GM12878 (cell line): ENCODE measurements around the gene ASTN1. TPM values are rescaled to one million over a fixed set of nuclear protein-coding genes. Genes with fewer than 3 reads are reported as not detected.
A peak's percentile ranks its signal among the peaks of the same experiment; 100 is the strongest.

Source experiments
- ATAC-seq: fragments of 200-7000 bp; cut with Tn5 transposase; 3 replicates; pipeline ENCODE4 v1.9.1; 2020; ENCODE audit warnings: mild to moderate bottlenecking, moderate library complexity
- BruUV-seq: library from RNA; stranded (reverse); fragments of 400-500 nt; replicated peaks from 2 replicates; lab custom pipeline; 2021; lab: Mats Ljungman, UMichigan
- CTCF ChIA-PET: fragments of 300-600 bp; sonication (Branson Sonifier 250); formaldehyde crosslinking; extraction: SDS; loops from one replicate; lab custom pipeline; 2021; ENCODE audit warnings: inconsistent platforms; lab: Yijun Ruan, JAX
- POLR2A ChIA-PET: fragments of 350-600 bp; formaldehyde crosslinking; extraction: SDS; loops from one replicate; lab custom pipeline; 2021; ENCODE audit warnings: inconsistent platforms; lab: Charles Lee
- RAD21 ChIA-PET: fragments of 300-600 bp; sonication (Branson Sonifier 250); formaldehyde crosslinking; loops from one replicate; lab custom pipeline; 2023; ENCODE audit warnings: antibody characterized with exemption; ENCODE audit not compliant: unreplicated experiment; lab: Charles Lee
- SMC1A ChIA-PET: fragments of 300-600 bp; sonication (Branson Sonifier 250); formaldehyde crosslinking; loops from one replicate; lab custom pipeline; 2023; ENCODE audit not compliant: unreplicated experiment, uncharacterized antibody; lab: Charles Lee
- DNase-seq: peaks from one replicate; pipeline ENCODE4 v3.0.0-alpha.2; 2011; ENCODE audit warnings: low read depth, low spot score
- FAIRE-seq: peaks from 3 replicates; lab custom pipeline; 2011; peaks lifted over from hg19 to GRCh38; lab: Jason Lieb, UNC
- H2AFZ ChIP-seq: 2 replicates; pipeline ENCODE4 v1.6.0; 2011; ENCODE audit warnings: low read depth, low read length, control low read depth; ENCODE audit not compliant: control insufficient read depth
- H3K27ac ChIP-seq: 2 replicates; pipeline ENCODE4 v1.5.1; 2011; ENCODE audit warnings: control low read depth; ENCODE audit not compliant: control insufficient read depth, insufficient read depth
- H3K27me3 ChIP-seq, 2 experiments: replicated peaks in 1 of 2; 2 replicates each; pipeline versions ENCODE4 v1.6.0 to v1.6.1; 2011; ENCODE audit warnings: low read length in 1 of 2; ENCODE audit not compliant: control insufficient read depth in 2 of 2, insufficient read depth in 2 of 2
- H3K36me3 ChIP-seq, 2 experiments: 2 replicates each; pipeline ENCODE4 v1.5.1; 2011; ENCODE audit warnings: low read length in 1 of 2; ENCODE audit not compliant: control insufficient read depth in 2 of 2, insufficient read depth in 2 of 2
- H3K4me1 ChIP-seq: 2 replicates; pipeline ENCODE4 v1.6.1; 2011; ENCODE audit warnings: mild to moderate bottlenecking, low read length, moderate library complexity, mixed read lengths; ENCODE audit not compliant: control insufficient read depth, insufficient read depth
- H3K4me2 ChIP-seq: 2 replicates; pipeline ENCODE4 v1.6.0; 2011; ENCODE audit warnings: control low read depth; ENCODE audit not compliant: control insufficient read depth, insufficient read depth
- H3K4me3 ChIP-seq: fragments of 200-600 bp; sonication (generic); 2 replicates; pipeline ENCODE4 v1.5.1; 2016
- H3K79me2 ChIP-seq: 2 replicates; pipeline ENCODE4 v1.6.0; 2011; ENCODE audit warnings: low read length; ENCODE audit not compliant: control insufficient read depth, insufficient read depth
- H3K9ac ChIP-seq: 2 replicates; pipeline ENCODE4 v1.8.0; 2011; ENCODE audit warnings: low read length, control low read depth, mixed read lengths; ENCODE audit not compliant: control insufficient read depth, insufficient read depth
- H3K9me3 ChIP-seq: replicated peaks from 3 replicates; pipeline ENCODE4 v1.5.1; 2011; ENCODE audit warnings: mild to moderate bottlenecking, low read length; ENCODE audit not compliant: control insufficient read depth, insufficient read depth
- H4K20me1 ChIP-seq: 2 replicates; pipeline ENCODE4 v1.6.0; 2011; ENCODE audit not compliant: control insufficient read depth, insufficient read depth
- RAD21 ChIP-seq: IDR thresholded peaks from 2 replicates; pipeline ENCODE4 v1.6.1; 2011; ENCODE audit warnings: mild to moderate bottlenecking, low read depth, low read length, moderate library complexity; ENCODE audit not compliant: insufficient read depth
- SMC3 ChIP-seq: IDR thresholded peaks from 2 replicates; pipeline ENCODE4 v1.6.1; 2011; ENCODE audit warnings: low read length, improper control_type of control experiment, borderline replicate concordance
- SREBF1 ChIP-seq: IDR thresholded peaks from 2 replicates; pipeline ENCODE4 v1.6.1; 2012; ENCODE audit warnings: mild to moderate bottlenecking, low read length
- WGBS: methylation state at CpG from one replicate; pipeline ENCODE4 v1.1.6; 2016; ENCODE audit warnings: low lambda C conversion rate; ENCODE audit not compliant: insufficient replicate concordance, insufficient coverage; ENCODE audit errors: missing lambda C conversion rate; 5-methylcytosine and 5-hydroxymethylcytosine counted together
- in situ Hi-C: fragments of 300-500 bp; cut with MboI; formaldehyde crosslinking; loops from 9 replicates; pipeline ENCODE4 v1.14.3; 2018; ENCODE audit warnings: mixed read lengths
- intact Hi-C: fragments of 100-400 bp; cut with micrococcal nuclease; formaldehyde crosslinking; loops from one replicate; pipeline ENCODE4 v1.14.2; 2022; ENCODE audit not compliant: unreplicated experiment
- polyA plus RNA-seq, 11 experiments: library from polyadenylated mRNA; depleted of rRNA in 4 of 11; unstranded in 6 of 11; stranded (reverse) in 5 of 11; fragments of >200 nt; fragmentation: Nextera tagmentation in 4 of 11; fragmentation: Illumina TruSeq in 1 of 11; extraction: Ambion mirVana in 4 of 11; extraction: Trizol in 1 of 11; gene quantifications; 1 replicate in 1 of 11; 2 replicates in 10 of 11; pipeline versions ENCODE4 v1.2.1 to v1.2.3, GENCODE V29; 2011 to 2016; ENCODE audit warnings: inconsistent platforms in 2 of 11, missing spikeins in 2 of 11, low read depth in 1 of 11
- total RNA-seq, 4 experiments: library from RNA; depleted of rRNA in 3 of 4; stranded (reverse); fragments of >200 nt in 3 of 4; fragmentation: Illumina TruSeq in 1 of 4; extraction: Trizol in 1 of 4; gene quantifications; 2 replicates each; pipeline versions ENCODE4 v1.2.1 to v1.2.3, GENCODE V29; 2013 to 2021
- TF ChIP-seq, protein P1 (sequence below): fragments of 450-650 bp; IDR thresholded peaks from 2 replicates; pipeline ENCODE4 v1.6.1; 2018; ENCODE audit warnings: mild to moderate bottlenecking, low read depth, moderate library complexity; ENCODE audit not compliant: partially characterized antibody
- TF ChIP-seq, protein P2 (sequence below), 3 experiments: IDR thresholded peaks in 2 of 3; conservative IDR thresholded peaks in 1 of 3; 2 replicates each; pipeline ENCODE4 v1.5.1; 2011; ENCODE audit warnings: low read depth in 3 of 3, low read length in 3 of 3, mild to moderate bottlenecking in 3 of 3, control low read depth in 2 of 3, moderate library complexity in 2 of 3, inconsistent platforms in 1 of 3, mixed read lengths in 1 of 3; ENCODE audit not compliant: control insufficient read depth in 2 of 3, insufficient read depth in 1 of 3; ENCODE audit errors: extremely low read depth in 1 of 3

Gene ASTN1
- total and polyA plus RNA-seq, 10 of the 15 experiments (the other 5 are each of a cell fraction or from before 2014, with no cell fraction given) = 0.04 TPM; not detected in 9

DNA sequence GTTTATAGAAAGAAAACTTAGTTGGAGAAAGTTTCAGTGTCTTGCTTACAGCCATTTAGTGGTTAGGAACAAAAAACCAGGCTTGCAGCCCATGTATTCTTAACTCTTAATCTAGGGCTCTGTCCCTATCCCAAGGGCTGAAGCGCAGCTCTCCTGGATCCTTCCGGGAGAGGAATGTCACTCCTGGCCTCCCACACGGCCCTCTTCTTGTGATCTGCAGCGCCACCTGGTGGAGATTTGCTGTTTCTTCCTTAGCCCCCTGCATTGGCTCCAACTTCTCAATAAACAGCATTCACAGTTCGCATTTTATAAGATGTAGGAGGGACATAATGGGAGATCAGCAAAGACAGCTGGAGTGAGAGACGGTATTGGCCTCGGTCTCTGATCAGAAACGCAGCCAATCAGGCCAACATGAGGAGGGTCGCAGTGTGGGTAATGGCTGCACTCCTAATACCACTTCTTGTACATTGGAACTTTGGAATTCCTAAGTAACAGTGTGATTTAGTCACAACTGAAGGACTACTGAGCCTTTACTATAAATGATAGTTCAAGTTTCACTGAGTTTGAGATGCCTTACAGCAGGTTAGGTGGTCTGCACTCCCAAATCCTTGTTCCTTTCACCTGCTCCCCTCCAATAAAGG, 283.4 kb downstream of the ASTN1 start:
- ChIA-PET CTCF (interaction anchor here (0.8 to 4.9 kb wide), 8 partner anchors 10 to 1065 kb away, joined by 3 to 47 read pairs (median 4); no protein-coding TSS in a partner anchor), RAD21 (interaction anchor here (1.0 to 1.4 kb wide), 2 partner anchors 321 to 322 kb away, joined by 4 to 5 read pairs; no protein-coding TSS in a partner anchor), POLR2A (no interaction called here), SMC1A (interaction anchor here (2.3 kb wide), 1 partner anchor 321 kb away, joined by 9 read pairs; no protein-coding TSS in a partner anchor)
- Histone ChIP-seq H4K20me1 (no peaks in the 10 kb centered on the region), H3K79me2 (no peaks in the 10 kb centered on the region), H3K9me3 (no peaks in the 10 kb centered on the region), H3K27ac (no peak overlapping the region), H3K4me1 (no peaks in the 10 kb centered on the region), H3K4me2 (no peak overlapping the region), H3K4me3 (no peak overlapping the region), H3K36me3 (no peaks in the 10 kb centered on the region), H3K27me3 (peaks cover 3% of the 10 kb centered on the region in 2 experiments; a peak in 2 of 4 replicates), H2AFZ (no peak overlapping the region), H3K9ac (no peak overlapping the region)
- TF ChIP-seq SMC3 (peak; percentile 79), SREBF1 (no peak), RAD21 (peak; percentile 72)
- TF ChIP-seq, protein P1, sequence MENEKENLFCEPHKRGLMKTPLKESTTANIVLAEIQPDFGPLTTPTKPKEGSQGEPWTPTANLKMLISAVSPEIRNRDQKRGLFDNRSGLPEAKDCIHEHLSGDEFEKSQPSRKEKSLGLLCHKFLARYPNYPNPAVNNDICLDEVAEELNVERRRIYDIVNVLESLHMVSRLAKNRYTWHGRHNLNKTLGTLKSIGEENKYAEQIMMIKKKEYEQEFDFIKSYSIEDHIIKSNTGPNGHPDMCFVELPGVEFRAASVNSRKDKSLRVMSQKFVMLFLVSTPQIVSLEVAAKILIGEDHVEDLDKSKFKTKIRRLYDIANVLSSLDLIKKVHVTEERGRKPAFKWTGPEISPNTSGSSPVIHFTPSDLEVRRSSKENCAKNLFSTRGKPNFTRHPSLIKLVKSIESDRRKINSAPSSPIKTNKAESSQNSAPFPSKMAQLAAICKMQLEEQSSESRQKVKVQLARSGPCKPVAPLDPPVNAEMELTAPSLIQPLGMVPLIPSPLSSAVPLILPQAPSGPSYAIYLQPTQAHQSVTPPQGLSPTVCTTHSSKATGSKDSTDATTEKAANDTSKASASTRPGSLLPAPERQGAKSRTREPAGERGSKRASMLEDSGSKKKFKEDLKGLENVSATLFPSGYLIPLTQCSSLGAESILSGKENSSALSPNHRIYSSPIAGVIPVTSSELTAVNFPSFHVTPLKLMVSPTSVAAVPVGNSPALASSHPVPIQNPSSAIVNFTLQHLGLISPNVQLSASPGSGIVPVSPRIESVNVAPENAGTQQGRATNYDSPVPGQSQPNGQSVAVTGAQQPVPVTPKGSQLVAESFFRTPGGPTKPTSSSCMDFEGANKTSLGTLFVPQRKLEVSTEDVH = no peak
- TF ChIP-seq, protein P2, sequence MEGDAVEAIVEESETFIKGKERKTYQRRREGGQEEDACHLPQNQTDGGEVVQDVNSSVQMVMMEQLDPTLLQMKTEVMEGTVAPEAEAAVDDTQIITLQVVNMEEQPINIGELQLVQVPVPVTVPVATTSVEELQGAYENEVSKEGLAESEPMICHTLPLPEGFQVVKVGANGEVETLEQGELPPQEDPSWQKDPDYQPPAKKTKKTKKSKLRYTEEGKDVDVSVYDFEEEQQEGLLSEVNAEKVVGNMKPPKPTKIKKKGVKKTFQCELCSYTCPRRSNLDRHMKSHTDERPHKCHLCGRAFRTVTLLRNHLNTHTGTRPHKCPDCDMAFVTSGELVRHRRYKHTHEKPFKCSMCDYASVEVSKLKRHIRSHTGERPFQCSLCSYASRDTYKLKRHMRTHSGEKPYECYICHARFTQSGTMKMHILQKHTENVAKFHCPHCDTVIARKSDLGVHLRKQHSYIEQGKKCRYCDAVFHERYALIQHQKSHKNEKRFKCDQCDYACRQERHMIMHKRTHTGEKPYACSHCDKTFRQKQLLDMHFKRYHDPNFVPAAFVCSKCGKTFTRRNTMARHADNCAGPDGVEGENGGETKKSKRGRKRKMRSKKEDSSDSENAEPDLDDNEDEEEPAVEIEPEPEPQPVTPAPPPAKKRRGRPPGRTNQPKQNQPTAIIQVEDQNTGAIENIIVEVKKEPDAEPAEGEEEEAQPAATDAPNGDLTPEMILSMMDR (IDR thresholded peaks at IDR 0.05 in 2 of 3, conservative IDR thresholded peaks at IDR 0.05 in 1 of 3; ENCODE audit: control insufficient read depth in 2 of 3, extremely low read depth in 1 of 3, insufficient read depth in 1 of 3, low read depth in 3 of 3, low read length in 3 of 3) = peak; percentile 78 to 86 (median 82)
- FAIRE-seq = peak; percentile 7
- in situ Hi-C loops (loop anchor here (5.0 to 10.0 kb wide), 2 partner anchors 324 to 506 kb away; no protein-coding TSS in a partner anchor), intact Hi-C loops (loop anchor here (1.0 to 5.0 kb wide), 3 partner anchors 189 to 506 kb away; no protein-coding TSS in a partner anchor)
- no peak for DNase-seq
- ATAC-seq = peak; percentile 87
- BruUV-seq = no TSS peak
- 2% methylated on average over 9 of the region's 9 CpGs for WGBS
